NT2/D1 (cell line): ENCODE results near the gene BEAN1.

Experiments used
- SUZ12 ChIP-seq: IDR thresholded peaks from 2 replicates; pipeline ENCODE4 v1.6.1; 2011; ENCODE audit not compliant: insufficient read length, insufficient read depth; ENCODE audit errors: extremely low read depth
- YY1 ChIP-seq: IDR thresholded peaks from 2 replicates; pipeline ENCODE4 v1.6.1; 2011; ENCODE audit not compliant: insufficient read length, insufficient read depth

- TF ChIP-seq SUZ12 (no peak), YY1 (no peak)
Measured at GRCh38 chr16:66490774-66491715, 64.0 kb downstream of the BEAN1 start.
